GM21367 (cell line): ENCODE measurements around the gene CFLAR.
"Not testable (repeated sequence)": the region's sequence is repeated elsewhere in the genome, so short reads cannot be mapped to it uniquely, and the experiment has no call there.

ENCODE experiments used
- ATAC-seq: cut with Tn5 transposase; IDR thresholded peaks from one replicate; pipeline ENCODE4 v1.9.1; 2021; ENCODE audit not compliant: unreplicated experiment

CFLAR gene

DNA sequence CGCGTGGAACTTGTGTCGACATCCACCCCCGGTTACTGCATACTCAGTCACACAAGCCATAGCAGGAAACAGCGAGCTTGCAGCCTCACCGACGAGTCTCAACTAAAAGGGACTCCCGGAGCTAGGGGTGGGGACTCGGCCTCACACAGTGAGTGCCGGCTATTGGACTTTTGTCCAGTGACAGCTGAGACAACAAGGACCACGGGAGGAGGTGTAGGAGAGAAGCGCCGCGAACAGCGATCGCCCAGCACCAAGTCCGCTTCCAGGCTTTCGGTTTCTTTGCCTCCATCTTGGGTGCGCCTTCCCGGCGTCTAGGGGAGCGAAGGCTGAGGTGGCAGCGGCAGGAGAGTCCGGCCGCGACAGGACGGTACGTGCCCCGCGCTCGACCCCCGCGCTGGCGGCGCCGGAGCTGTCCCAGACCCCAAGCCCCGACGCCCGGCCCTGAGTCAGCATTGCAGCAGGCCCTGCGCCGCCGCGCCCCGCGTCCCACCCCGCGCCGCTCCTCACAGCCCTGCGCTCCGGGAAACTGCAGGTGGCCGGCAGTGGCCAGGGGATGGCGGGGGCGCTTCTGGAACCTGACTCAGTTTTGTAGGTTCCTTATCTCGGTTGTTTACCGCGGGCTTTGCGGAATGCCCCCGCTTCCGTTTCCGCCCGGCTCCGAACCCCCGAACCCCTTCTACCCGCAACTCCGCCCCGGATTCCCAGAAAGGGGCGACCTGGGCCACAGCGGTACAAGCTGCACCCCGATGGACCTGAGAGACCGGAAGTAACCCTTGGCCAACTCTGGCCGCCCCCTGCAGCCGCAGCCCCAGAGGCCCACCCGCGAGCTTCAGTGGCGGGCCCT, at the start of gene CFLAR:
CFLAR (plus strand) TSS at position 50 of the 844 bp plus-strand sequence. CDS start 13,702 bp downstream, outside the sequence.
- peak; percentile 32 for ATAC-seq

DNA sequence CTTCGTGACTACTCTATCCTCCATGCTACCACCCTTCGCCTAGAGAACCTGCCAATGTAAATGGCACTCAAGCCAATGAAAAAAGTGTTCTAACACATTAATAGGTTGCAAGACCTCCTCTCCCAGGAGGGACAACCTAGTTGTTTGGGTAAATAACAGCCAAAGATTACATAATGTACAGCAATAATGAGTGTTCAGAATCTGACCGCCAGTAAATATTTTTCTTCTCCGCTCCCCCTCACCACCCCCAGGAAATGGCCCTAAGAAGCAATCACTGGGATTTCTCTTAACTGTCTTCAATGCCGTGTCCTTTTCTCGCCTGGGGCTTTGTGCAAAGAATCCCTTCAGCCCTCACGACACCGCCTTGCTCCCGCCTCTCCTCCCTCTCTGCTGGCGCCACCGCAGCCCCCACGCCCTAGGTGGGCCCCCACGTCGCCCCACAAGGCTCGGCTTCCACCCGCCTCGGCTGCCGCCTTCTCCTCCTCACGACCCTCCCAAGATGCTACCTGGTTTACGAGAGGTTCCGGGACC, 45.0 kb upstream of the CFLAR start:
- ATAC-seq: peak; percentile 24

DNA sequence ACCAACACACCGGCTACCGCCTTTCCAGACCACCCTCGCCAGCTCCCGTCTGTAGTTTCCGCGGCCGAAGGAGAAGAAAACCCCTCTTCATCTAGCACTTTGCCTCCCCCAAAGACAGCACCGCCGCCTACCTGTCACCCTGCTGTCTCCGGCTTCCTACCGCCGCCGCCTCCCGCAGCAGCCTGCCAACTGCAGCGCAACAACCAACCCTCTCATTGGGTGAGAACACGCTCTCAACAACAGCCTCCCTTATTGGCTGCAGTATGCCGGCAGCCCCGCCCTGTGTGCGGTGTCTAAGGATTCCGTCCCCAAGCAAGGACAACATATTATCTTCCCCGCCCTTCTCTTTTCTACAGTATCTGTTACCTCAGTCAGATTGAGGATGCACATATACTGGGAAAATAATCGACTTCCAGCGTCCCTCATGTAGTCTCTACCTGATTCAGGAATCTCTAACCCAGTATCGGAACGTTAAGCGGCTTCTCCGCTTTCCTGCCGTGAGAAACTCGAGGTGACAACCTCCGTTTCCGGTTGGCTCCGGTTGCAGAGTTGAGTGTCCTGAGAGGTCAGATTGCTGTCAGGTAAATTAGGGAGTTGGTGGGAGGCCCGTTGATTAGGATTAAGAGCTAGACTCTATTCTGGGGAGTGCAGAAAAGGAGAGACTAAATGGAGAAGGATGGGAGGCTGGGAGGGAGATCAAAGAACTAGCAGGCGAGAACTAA, 44.3 kb upstream of the CFLAR start, which contains the start of the genes HYCC2 and NDUFB3:
HYCC2 (minus strand) TSS at position 193 of the 722 bp plus-strand sequence. CDS start 47,662 bp downstream, outside the sequence.
NDUFB3 (plus strand) TSS at position 523 of the 722 bp plus-strand sequence. CDS start 6,882 bp downstream, outside the sequence.
- ATAC-seq: peak; percentile 95

DNA sequence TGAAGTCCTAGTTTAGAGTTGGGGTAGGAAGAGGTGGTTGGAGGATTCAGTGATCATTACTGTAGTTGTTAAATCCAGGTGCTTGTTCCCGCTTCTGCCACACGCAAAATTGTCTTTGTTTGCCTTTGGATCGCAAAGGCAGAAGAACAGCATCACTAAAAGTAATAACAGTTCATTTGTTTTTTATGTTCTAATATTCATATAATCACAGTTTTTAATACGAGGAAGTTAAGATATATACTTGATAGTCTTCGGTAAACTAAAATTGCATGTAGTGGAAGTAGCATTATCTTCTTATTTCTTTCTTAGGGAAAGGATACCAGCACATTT, 43.8 kb upstream of the CFLAR start:
- no peak for ATAC-seq

DNA sequence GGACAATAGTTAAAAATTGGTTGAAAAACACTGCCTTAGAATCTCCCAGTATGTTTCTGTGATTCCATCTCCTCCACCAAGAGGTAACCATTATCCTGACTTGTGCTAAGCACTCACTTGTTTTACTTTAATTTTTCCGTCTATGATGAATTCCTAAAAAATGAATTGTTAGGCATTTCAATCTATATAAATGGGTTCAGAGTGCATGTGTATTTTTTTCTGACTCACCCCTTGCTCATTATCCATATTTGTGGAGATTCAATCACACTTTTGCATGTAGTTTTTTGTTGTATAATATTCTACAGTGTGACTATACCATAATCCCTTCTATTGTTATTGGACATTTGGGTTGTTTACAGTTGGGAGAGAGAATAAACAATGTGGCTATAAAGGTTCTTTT, 42.9 kb upstream of the CFLAR start:
- ATAC-seq: no peak

DNA sequence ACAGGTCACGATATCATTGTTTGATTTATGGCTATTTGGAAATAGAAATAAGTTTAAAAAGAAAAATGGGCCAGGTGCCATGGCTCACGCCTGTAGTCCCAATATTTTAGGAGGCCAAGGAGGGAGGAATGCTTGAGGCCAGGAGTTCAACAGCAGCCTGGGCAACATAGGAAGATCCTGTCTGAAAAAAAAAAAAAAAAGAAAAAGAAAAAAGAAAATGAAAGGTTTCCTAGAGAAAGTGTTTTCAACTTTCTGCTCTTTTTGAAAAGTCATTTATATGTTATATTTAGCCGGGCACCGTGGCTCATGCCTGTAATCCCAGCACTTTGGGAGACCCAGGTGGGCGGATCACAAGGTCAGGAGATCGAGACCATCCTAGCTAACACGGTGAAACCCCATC, 41.0 kb upstream of the CFLAR start:
- no peak for ATAC-seq

DNA sequence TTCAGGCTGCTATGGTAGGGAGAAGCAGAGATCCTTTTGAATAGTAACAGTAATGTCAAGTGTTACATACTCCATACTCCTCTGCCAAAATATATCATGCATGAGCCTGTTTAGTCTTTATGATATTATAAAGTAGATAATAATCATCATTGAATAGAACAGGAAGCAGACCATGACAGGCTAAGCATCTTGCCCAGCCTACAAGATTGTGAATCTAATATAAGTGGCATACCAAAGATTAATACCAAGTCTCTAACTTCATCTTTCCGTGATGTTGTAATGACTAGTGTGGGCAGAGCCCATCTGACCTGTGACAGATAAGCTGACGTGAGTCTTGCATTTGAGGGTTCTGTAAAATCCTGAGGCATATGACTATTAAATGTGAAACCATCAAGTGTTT, 31.1 kb upstream of the CFLAR start:
- no peak for ATAC-seq

DNA sequence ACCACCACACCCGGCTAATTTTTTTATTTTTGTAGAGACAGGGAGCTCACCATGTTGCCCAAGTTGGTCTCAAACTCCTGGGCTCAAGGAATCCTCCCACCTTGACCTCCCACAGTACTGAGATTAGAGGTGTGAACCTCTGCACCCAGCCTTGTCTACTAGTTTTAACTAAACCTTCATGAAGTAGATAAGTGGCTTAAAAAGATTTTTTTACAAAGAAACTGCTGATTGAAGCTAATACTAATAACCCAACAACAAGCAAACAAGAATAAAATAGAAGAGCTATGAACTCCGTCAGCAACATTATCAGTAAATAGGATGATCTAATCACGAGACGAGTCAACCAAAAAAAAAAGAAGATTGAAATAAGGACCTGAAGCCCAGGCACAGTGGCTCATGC, 25.4 kb upstream of the CFLAR start:
- no peak for ATAC-seq

DNA sequence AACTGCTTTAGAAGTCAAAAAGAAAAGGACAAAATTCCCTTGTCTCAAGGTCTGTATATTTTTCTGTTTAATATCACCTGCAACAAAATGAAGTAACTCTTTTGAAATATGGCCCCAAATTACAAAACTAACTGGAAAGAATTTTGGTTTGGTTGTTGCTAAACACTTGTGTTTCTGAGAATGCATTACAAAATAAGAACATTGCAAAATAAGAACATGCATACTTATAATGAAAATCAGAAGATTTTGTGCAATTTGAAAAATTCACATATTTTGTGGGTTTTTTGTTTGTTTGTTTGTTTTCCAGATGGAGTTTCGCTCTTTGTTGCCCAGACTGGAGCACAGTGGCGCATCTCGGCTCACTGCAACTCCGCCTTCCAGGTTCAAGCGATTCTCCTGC, 22.4 kb upstream of the CFLAR start:
- no peak for ATAC-seq

DNA sequence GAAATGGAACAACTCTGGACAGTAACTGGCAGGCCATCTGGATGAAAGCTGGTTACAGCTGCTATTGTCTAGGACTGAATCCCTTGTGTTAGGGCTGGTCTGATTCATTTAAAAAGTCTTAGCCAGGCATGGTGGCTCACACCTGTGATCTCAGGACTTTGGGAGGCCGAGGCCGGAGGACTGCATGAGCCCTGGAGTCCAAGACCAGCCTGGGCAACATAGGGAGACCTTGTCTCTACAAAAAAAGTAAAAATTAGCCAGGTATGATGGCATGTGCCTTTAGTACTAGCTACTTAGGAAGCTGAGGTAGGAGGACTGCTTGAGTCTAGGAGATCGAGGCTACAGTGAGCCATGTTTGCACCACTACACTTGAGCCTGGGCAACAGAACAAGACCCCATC, 15.5 kb upstream of the CFLAR start:
- no peak for ATAC-seq

DNA sequence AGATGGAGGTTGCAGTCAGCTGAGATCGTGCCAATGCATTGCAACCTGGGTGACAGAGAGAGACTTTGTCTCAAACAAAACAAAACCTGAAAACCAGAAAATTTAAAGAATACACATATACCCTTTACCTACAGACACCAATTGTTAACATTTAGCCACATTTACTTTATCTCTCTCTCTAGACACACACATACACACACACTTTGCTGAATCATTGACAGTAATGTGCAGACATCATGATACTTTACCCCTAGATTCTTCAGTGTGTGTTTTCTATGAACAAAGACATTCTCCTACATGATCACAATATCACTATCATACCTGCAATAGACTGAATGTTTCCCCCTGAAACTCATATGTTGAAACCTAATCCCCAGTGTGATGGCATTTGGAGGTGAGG, 10.2 kb upstream of the CFLAR start:
- ATAC-seq: no peak

DNA sequence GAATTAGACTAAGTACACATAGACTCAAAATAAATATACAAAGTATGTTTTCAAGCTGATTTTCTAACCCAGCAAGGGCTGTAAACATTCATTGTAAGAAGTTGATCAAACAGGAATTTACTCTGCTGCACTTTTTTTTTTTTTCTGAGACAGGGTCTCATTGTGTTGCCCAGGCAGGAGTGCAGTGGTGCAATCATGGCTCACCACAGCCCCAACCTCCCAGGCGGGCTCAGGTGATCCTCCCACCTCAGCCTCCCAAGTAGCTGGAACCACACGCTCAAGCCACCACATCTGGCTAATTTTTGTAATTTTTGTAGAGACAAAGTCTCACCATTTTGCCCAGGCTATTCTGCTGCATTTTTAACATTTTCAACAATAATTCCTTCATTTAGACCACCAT, 8.3 kb upstream of the CFLAR start:
- ATAC-seq: no peak

DNA sequence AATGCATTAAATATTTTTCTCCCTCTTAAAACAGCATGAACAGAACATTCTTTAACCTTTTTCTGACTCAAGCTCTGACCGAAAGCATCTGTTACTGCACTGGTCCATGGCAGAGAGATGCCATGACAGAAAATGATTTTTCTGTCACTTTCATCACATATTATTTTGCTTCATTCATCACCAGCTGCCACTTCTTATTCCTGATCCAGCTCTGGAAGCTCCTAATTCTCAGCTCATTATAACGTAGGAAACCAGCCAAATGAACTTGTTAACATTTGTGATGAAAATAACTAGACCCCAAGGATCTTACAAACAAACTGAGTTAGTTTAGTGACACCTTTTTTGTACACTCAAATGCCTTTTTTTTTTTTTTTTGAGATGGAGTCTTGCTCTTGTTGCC, 7.6 kb upstream of the CFLAR start:
- ATAC-seq: no peak

DNA sequence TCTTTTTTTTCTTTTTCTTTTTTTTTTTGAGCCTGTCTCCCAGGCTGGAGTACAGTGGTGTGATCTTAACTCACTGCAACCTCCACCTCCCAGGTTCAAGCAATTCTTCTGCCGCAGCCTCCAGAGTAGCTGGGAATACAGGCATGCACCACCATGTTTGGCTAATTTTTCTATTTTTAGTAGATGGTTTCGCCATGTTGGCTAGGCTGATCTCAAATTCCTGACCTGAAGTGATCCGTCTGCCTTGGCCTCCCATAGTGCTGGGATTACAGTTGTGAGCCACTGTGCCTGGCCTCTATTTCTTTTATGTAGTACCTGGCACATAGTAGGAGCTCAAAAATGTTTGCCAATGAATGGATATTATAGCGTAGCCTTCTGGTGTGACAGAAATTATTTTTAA, 6.8 kb upstream of the CFLAR start:
- no peak for ATAC-seq

DNA sequence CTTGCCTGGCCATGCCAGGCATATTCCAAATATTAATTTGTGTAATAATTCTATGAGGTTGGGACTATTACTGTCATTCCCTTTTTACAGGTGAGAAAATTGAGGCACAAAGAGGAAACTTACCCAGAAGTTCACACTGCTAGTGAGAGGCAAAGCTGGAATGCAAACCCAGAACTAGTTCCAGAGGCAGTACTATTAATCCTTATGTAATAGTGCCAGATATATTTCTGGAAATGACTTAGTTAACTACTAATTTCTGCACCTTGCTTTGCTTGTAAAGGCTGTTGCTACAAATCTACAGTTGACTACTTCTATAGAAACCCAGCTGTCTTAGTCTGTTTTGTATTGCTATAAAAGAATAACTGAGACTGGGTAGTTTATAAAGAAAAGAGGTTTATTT, 5.3 kb upstream of the CFLAR start:
- no peak for ATAC-seq

DNA sequence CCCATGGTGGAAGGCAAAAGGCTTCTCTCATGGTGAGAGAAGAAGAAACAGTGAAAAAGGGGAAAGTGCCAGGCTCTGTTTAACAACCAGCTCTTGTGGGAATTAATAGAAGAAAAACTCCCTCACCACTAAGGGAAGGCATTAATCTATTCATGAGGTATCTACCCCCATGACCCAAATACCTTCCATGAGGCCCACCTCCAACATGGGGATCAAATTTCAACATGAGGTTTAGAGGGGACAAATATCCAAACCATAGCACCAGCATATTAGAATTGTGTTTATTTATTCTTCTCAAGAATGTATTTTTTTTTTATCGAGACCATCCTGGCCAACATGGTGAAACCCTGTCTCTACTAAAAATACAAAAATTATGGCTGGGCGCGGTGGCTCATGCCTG, 4.9 kb upstream of the CFLAR start:
- no peak for ATAC-seq

DNA sequence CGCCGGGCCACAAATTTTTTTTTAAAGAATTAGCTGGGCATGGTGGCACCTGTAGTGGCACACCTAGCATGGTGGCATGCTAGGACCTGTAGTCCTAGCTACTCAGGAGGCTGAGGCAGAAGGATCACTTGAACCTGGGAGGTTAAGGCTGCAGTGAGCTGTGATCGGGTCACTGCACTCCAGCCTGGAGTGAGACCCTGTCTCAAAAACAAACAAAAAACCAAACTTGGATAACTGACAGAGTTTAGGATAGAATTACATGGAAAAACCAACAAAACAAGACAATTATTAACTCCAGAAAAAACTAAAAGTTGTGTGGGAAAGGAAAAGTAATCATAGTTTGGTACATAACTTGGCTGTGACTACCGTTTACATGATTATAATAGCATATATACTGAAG, 1.6 kb upstream of the CFLAR start:
- no peak for ATAC-seq

DNA sequence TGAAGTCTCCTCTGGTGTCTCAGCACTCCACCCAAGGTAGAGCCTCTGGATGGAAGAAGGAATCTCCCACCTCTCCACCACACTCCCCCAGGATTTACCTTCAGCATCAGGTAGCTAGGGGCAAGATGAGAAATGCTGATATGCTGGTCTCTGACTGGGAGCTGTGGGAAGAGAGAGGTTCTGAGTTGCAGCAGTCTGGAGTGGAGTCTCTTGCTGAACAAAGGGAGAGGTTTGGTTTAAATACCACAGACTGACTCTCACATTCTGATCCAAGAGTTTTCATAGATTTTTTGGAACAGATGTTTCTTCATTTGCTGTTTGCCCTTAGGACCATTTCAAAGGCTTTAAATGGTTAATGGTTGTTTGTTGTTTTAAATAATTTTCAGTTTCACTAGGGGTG, 1.1 kb upstream of the CFLAR start:
- ATAC-seq: no peak

DNA sequence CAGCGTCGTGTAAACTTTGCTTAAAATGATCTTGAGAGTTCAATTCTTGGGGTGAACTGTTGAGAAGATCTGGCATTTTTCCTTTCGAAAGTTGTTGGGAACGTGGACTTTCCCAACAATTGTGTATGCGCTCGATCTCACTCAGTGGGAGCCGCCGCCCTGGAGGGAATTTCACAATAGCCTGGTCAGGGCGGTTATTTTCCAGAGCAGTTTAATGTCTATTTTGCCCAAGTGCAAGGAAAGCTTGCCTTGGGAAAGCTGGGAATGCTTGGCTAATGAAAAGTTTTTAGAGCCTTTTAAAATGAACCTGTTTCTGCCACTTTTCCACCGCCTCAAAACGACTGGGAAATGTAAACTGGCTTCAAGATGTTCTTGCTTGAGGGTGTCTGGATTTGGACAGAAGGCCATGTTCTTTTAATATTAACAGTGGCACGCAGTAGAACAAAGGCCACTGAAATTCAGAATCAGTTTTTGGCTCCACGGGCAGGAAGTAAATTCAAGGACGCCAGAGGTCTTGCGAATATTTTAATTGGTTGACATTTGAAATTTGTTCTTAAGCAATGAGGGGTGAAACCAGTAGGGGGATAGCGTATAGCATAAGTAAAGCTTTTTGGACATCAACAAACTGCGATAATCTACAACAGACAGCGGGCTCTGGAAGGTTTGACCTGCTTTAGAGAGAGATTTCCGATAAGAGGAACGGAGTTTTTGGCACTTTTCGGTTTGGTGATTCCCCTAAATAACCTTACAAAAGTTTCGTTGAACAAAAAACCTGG, 1.2 kb downstream of the CFLAR start:
- no peak for ATAC-seq

DNA sequence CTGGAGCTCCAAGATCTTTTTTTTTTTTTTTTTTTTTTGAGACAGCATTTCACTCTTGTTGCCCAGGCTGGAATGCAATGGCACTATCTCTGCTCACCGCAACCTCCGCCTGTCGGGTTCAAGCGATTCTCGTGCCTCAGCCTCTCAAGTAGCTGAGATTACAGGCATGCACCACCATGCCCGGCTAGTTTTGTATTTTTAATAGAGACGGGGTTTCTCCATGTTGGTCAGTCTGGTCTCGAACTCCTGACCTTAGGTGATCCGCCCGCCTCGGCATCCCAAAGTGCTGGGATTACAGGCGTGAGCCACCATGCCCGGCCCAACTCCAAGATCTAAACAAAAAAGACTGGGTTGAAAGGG, 1.8 kb downstream of the CFLAR start:
- ATAC-seq: not testable (repeated sequence)
